ENCODE data around the gene MAP7D1. TPM values are rescaled to one million over a fixed set of nuclear protein-coding genes. Genes with fewer than 3 reads are reported as not detected.

MAP7D1 gene
- total and polyA plus RNA-seq, 2 of the 13 experiments (the other 11 are each of a cell fraction or from before 2014, with no cell fraction given), result 5.6 to 7.2 TPM

DNA sequence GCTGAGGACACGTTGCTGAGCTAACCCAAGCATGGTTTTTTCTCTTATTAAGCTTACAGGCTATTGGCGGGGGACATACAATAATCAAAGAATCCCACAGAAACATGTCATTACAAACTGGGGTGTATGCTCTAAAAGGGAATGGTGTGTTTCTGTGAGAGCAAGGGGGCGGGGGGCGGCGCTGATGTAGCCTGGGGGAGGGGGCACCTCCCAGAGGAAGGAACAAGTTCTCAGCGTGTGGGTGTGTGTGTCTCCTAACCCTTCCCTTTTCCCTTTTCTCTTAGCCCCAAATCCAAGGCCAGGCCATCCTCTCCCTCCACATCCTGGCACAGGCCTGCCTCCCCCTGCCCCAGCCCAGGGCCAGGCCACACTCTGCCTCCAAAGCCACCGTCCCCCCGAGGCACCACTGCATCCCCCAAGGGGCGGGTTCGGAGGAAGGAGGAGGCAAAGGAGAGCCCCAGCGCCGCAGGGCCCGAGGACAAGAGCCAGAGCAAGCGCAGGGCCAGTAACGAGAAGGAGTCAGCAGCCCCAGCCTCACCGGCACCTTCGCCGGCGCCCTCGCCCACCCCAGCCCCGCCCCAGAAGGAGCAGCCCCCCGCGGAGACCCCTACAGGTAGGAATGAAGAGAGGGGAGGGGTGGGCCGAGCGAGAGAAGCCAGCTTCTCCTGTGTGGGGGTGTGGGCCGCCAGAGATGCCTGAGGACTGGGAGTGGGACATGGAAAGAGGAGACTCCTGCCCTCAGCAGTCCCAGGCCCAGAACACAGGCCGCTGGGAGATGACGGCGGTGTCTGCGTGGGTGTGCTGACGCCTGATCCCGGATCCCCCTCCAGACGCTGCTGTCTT, 21.9 kb downstream of the MAP7D1 start:
- no peak for ATAC-seq
- no peak overlapping the region for H2AFZ ChIP-seq (ENCODE audit: low read length)
- no peaks in the 10 kb centered on the region for H3K27me3 ChIP-seq (ENCODE audit: control insufficient read depth in 1 of 2, insufficient read depth in 2 of 2, low read length in 2 of 2)
- H3K9ac ChIP-seq (ENCODE audit: insufficient read depth, low read depth, low read length), result no peak overlapping the region
- POLR2A ChIA-PET, result no interaction called here
- no peak for FAIRE-seq
- CTCF ChIA-PET (ENCODE audit: low intra/inter-chr PET ratio, low total read pairs), result no interaction called here
- H3K9me3 ChIP-seq (ENCODE audit: low read length), result no peaks in the 10 kb centered on the region
- peaks cover 10 to 37% of the 10 kb centered on the region in 2 experiments; a peak in 4 of 5 replicates for H3K36me3 ChIP-seq (replicated peaks in 1 of 2; ENCODE audit: control insufficient read depth in 1 of 2, insufficient read depth in 2 of 2, low read length in 2 of 2)
- in situ Hi-C loops (cut with HindIII; ENCODE audit: extremely low pct_ligation_motif_present, low pct_unique_long_range_greater_than_20kb) (no loop called here), intact Hi-C loops (cut with micrococcal nuclease; ENCODE audit: unreplicated experiment) (no loop called here)
- no peaks in the 10 kb centered on the region for H4K20me1 ChIP-seq (ENCODE audit: insufficient read depth, low read length)
- BruUV-seq (replicated peaks), result no TSS peak
- TF ChIP-seq ZNF879 (CRISPR knock-in tag; IDR thresholded peaks at IDR 0.05) (no peak), ZKSCAN1 (IDR thresholded peaks at IDR 0.05; ENCODE audit: low read length) (no peak), ZBTB7A (CRISPR knock-in tag; IDR thresholded peaks at IDR 0.05) (no peak), ATF7 (IDR thresholded peaks at IDR 0.05) (no peak), ATF7 (CRISPR knock-in tag; IDR thresholded peaks at IDR 0.05) (no peak), TAF15 (IDR thresholded peaks at IDR 0.05; ENCODE audit: low read depth, low read length, poor library complexity, severe bottlenecking) (no peak), TSC22D2 (CRISPR knock-in tag; IDR thresholded peaks at IDR 0.05; ENCODE audit: borderline replicate concordance) (no peak), RAD21 (CRISPR knock-in tag; IDR thresholded peaks at IDR 0.05) (no peak), ZNF749 (CRISPR knock-in tag; IDR thresholded peaks at IDR 0.05; ENCODE audit: borderline replicate concordance) (no peak)
- TF ChIP-seq, protein P1, sequence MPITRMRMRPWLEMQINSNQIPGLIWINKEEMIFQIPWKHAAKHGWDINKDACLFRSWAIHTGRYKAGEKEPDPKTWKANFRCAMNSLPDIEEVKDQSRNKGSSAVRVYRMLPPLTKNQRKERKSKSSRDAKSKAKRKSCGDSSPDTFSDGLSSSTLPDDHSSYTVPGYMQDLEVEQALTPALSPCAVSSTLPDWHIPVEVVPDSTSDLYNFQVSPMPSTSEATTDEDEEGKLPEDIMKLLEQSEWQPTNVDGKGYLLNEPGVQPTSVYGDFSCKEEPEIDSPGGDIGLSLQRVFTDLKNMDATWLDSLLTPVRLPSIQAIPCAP (CRISPR knock-in tag; IDR thresholded peaks at IDR 0.05; ENCODE audit: low read depth), result no peak
- TF ChIP-seq, protein P2, sequence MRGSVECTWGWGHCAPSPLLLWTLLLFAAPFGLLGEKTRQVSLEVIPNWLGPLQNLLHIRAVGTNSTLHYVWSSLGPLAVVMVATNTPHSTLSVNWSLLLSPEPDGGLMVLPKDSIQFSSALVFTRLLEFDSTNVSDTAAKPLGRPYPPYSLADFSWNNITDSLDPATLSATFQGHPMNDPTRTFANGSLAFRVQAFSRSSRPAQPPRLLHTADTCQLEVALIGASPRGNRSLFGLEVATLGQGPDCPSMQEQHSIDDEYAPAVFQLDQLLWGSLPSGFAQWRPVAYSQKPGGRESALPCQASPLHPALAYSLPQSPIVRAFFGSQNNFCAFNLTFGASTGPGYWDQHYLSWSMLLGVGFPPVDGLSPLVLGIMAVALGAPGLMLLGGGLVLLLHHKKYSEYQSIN (CRISPR knock-in tag; IDR thresholded peaks at IDR 0.05; ENCODE audit: borderline replicate concordance), result no peak
- TF ChIP-seq, protein P3, sequence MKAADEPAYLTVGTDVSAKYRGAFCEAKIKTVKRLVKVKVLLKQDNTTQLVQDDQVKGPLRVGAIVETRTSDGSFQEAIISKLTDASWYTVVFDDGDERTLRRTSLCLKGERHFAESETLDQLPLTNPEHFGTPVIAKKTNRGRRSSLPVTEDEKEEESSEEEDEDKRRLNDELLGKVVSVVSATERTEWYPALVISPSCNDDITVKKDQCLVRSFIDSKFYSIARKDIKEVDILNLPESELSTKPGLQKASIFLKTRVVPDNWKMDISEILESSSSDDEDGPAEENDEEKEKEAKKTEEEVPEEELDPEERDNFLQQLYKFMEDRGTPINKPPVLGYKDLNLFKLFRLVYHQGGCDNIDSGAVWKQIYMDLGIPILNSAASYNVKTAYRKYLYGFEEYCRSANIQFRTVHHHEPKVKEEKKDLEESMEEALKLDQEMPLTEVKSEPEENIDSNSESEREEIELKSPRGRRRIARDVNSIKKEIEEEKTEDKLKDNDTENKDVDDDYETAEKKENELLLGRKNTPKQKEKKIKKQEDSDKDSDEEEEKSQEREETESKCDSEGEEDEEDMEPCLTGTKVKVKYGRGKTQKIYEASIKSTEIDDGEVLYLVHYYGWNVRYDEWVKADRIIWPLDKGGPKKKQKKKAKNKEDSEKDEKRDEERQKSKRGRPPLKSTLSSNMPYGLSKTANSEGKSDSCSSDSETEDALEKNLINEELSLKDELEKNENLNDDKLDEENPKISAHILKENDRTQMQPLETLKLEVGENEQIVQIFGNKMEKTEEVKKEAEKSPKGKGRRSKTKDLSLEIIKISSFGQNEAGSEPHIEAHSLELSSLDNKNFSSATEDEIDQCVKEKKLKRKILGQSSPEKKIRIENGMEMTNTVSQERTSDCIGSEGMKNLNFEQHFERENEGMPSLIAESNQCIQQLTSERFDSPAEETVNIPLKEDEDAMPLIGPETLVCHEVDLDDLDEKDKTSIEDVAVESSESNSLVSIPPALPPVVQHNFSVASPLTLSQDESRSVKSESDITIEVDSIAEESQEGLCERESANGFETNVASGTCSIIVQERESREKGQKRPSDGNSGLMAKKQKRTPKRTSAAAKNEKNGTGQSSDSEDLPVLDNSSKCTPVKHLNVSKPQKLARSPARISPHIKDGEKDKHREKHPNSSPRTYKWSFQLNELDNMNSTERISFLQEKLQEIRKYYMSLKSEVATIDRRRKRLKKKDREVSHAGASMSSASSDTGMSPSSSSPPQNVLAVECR (CRISPR knock-in tag; IDR thresholded peaks at IDR 0.05; ENCODE audit: borderline replicate concordance), result no peak
- no peak overlapping the region for H3K4me3 ChIP-seq (replicated peaks in 1 of 3; ENCODE audit: insufficient read depth in 1 of 3, low read depth in 2 of 3, low read length in 3 of 3)
- no peaks in the 10 kb centered on the region for H3K79me2 ChIP-seq (ENCODE audit: insufficient read depth, low read length)
- no peaks in the 10 kb centered on the region for H3K4me1 ChIP-seq (ENCODE audit: insufficient read depth, low read length)
- 93% methylated on average over 27 of the region's 33 CpGs for WGBS (ENCODE audit: low lambda C conversion rate)
- no peak overlapping the region for H3K4me2 ChIP-seq (ENCODE audit: low read depth, low read length)
- DNase-seq (ENCODE audit: low spot score), result no peak
- H3K27ac ChIP-seq (ENCODE audit: extremely low read length, insufficient read depth, low read length), result no peak overlapping the region
